HepG2 (cell line): ENCODE data around the gene HACD2. TPM values are rescaled to one million over a fixed set of nuclear protein-coding genes. Genes with fewer than 3 reads are reported as not detected.

Source experiments
- HNF4A ChIP-seq: sonication (generic); formaldehyde crosslinking; IDR thresholded peaks from 2 replicates; pipeline ENCODE4 v1.4.0; 2020; ENCODE audit warnings: missing genetic modification reagents
- KMT2A ChIP-seq: sonication (generic); formaldehyde crosslinking; IDR thresholded peaks from 2 replicates; pipeline ENCODE4 v1.4.0; 2020; ENCODE audit warnings: missing genetic modification reagents
- RBFOX2 ChIP-seq: fragments of 200-400 bp; formaldehyde crosslinking; IDR thresholded peaks from 2 replicates; pipeline ENCODE4 v1.6.1; 2017; ENCODE audit warnings: low read depth, mild to moderate bottlenecking, low read length
- SCMH1 ChIP-seq: sonication (generic); formaldehyde crosslinking; IDR thresholded peaks from 2 replicates; pipeline ENCODE4 v1.9.0; 2021; ENCODE audit warnings: missing genetic modification reagents, mild to moderate bottlenecking, borderline replicate concordance
- SIX1 ChIP-seq: sonication (generic); formaldehyde crosslinking; IDR thresholded peaks from 2 replicates; pipeline ENCODE4 v1.4.0; 2020; ENCODE audit warnings: missing genetic modification reagents, borderline replicate concordance
- SOX13 ChIP-seq, 3 experiments: fragments of 450-650 bp in 1 of 3; sonication (generic) in 1 of 3; formaldehyde crosslinking in 1 of 3; IDR thresholded peaks in 2 of 3; conservative IDR thresholded peaks in 1 of 3; 2 replicates each; pipeline versions ENCODE4 v1.5.0 to v1.6.1; 2016 to 2020; ENCODE audit warnings: antibody characterized with exemption in 1 of 3, mild to moderate bottlenecking in 1 of 3, missing compliant biosample characterization in 1 of 3, missing genetic modification reagents in 1 of 3, moderate library complexity in 1 of 3
- SOX5 ChIP-seq: IDR thresholded peaks from 2 replicates; pipeline ENCODE4 v1.6.1; 2016; ENCODE audit warnings: borderline replicate concordance
- SRF ChIP-seq: IDR thresholded peaks from 2 replicates; pipeline ENCODE4 v1.6.1; 2011; ENCODE audit warnings: mild to moderate bottlenecking, low read depth, low read length, moderate library complexity
- ZC3H4 ChIP-seq: sonication (generic); formaldehyde crosslinking; IDR thresholded peaks from 2 replicates; pipeline ENCODE4 v1.4.0; 2020; ENCODE audit warnings: missing genetic modification reagents, borderline replicate concordance
- ZFP36L2 ChIP-seq: sonication (generic); formaldehyde crosslinking; IDR thresholded peaks from 2 replicates; pipeline ENCODE4 v1.4.0; 2020; ENCODE audit warnings: missing genetic modification reagents
- ZFP41 ChIP-seq: sonication (generic); formaldehyde crosslinking; IDR thresholded peaks from 2 replicates; pipeline ENCODE4 v1.4.0; 2020; ENCODE audit warnings: mild to moderate bottlenecking, missing genetic modification reagents, borderline replicate concordance
- ZNF143 ChIP-seq: sonication (generic); formaldehyde crosslinking; IDR thresholded peaks from 2 replicates; pipeline ENCODE4 v1.4.0; 2020; ENCODE audit warnings: missing genetic modification reagents
- ZNF205 ChIP-seq: IDR thresholded peaks from 2 replicates; pipeline ENCODE4 v1.6.1; 2018; ENCODE audit warnings: missing biosample characterization, missing genetic modification reagents
- ZNF230 ChIP-seq: sonication (generic); formaldehyde crosslinking; IDR thresholded peaks from 2 replicates; pipeline ENCODE4 v1.4.0; 2020; ENCODE audit warnings: mild to moderate bottlenecking, missing genetic modification reagents
- ZNF430 ChIP-seq: sonication (generic); formaldehyde crosslinking; IDR thresholded peaks from 2 replicates; pipeline ENCODE4 v1.9.0; 2021; ENCODE audit warnings: mild to moderate bottlenecking, missing genetic modification reagents
- ZNF616 ChIP-seq: sonication (generic); formaldehyde crosslinking; IDR thresholded peaks from 2 replicates; pipeline ENCODE4 v1.5.0; 2020; ENCODE audit warnings: low read depth, mild to moderate bottlenecking, missing genetic modification reagents
- ZNF773 ChIP-seq: sonication (generic); formaldehyde crosslinking; IDR thresholded peaks from 2 replicates; pipeline ENCODE4 v1.4.0; 2020; ENCODE audit warnings: missing genetic modification reagents, borderline replicate concordance
- polyA plus RNA-seq, 8 experiments: library from polyadenylated mRNA; depleted of rRNA in 3 of 8; stranded (reverse) in 7 of 8; unstranded in 1 of 8; fragments of >200 nt; fragmentation: Illumina TruSeq in 4 of 8; extraction: Trizol in 4 of 8; gene quantifications; 2 replicates each; pipeline versions ENCODE4 v1.2.1 to v1.2.3, GENCODE V29; 2011 to 2016; ENCODE audit warnings: low read depth in 4 of 8, missing spikeins in 1 of 8, mixed read lengths in 1 of 8; ENCODE audit not compliant: insufficient read depth in 1 of 8
- total RNA-seq, 5 experiments: library from RNA; depleted of rRNA; stranded (reverse); fragments of >200 nt; fragmentation: Illumina TruSeq; extraction: Trizol; gene quantifications; 2 replicates each; pipeline ENCODE4 v1.2.3, GENCODE V29; 2016; ENCODE audit warnings: low read depth in 1 of 5
- TF ChIP-seq, protein P1 (sequence below): sonication (generic); formaldehyde crosslinking; IDR thresholded peaks from 2 replicates; pipeline ENCODE4 v1.5.0; 2020; ENCODE audit warnings: mild to moderate bottlenecking, missing genetic modification reagents
- TF ChIP-seq, protein P2 (sequence below): fragments of 450-650 bp; IDR thresholded peaks from 2 replicates; pipeline ENCODE4 v1.6.1; 2016
- TF ChIP-seq, protein P3 (sequence below): sonication (generic); formaldehyde crosslinking; IDR thresholded peaks from 2 replicates; pipeline ENCODE4 v1.5.1; 2020; ENCODE audit warnings: missing genetic modification reagents, mild to moderate bottlenecking, borderline replicate concordance
- TF ChIP-seq, protein P4 (sequence below): sonication (generic); formaldehyde crosslinking; IDR thresholded peaks from 2 replicates; pipeline ENCODE4 v1.5.0; 2020; ENCODE audit warnings: missing genetic modification reagents

Gene HACD2
- total and polyA plus RNA-seq, 2 of the 13 experiments (the other 11 are each of a cell fraction or from before 2014, with no cell fraction given): 47.0 to 50.4 TPM

DNA sequence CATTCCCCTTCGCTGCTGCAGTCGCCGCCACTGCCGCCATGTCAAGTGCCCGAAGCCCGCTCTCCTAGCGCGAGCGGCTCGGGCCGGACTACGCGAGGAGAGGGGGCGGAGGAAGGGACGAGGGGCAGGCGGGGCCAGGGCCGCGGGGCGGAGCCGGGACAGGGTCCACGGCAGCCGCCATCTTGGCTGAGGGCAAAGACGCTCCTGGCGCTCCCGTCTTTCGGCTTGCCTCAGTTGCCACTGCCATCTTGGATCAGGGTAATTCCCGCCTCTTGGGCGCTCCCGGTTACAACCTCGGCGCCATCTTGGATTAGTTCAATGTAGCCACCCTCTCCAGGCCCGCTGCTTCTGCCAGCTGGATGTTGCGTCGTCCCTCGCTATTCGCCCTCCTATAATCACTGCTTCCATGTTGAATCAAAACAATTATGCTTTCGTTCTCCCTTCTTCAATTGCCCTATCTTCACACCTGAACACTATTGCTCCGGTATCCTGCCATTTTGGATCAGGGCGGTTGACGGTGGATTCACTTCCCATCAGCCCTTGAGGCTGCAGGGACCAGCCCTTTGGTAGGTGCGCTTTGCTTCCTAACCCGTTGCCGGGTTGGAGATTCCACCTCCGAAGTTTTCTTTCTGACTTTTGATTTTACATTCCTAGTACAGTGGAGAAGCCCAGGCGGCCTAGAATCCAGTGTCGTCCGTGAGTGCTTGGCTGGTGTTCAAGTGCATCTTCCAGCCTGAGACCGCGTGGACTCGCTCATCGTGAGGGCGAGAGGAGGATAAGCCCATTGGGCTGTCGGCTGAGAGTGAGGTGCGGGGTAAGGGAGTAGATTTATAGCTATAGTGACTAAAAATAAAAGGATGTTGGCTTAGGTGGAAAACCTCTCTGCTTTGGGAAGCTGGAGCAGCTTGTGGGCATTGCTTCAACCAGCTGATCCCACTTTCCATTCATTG is at the start of gene HACD2 (continued):
- TF ChIP-seq, protein P1, sequence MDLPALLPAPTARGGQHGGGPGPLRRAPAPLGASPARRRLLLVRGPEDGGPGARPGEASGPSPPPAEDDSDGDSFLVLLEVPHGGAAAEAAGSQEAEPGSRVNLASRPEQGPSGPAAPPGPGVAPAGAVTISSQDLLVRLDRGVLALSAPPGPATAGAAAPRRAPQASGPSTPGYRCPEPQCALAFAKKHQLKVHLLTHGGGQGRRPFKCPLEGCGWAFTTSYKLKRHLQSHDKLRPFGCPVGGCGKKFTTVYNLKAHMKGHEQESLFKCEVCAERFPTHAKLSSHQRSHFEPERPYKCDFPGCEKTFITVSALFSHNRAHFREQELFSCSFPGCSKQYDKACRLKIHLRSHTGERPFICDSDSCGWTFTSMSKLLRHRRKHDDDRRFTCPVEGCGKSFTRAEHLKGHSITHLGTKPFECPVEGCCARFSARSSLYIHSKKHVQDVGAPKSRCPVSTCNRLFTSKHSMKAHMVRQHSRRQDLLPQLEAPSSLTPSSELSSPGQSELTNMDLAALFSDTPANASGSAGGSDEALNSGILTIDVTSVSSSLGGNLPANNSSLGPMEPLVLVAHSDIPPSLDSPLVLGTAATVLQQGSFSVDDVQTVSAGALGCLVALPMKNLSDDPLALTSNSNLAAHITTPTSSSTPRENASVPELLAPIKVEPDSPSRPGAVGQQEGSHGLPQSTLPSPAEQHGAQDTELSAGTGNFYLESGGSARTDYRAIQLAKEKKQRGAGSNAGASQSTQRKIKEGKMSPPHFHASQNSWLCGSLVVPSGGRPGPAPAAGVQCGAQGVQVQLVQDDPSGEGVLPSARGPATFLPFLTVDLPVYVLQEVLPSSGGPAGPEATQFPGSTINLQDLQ (CRISPR knock-in tag): no peak
- TF ChIP-seq ZFP36L2 (CRISPR knock-in tag) (no peak), ZNF773 (CRISPR knock-in tag) (no peak), SOX5 (CRISPR knock-in tag) (peak; percentile 9; the same call in 1 of the 2 replicates), ZNF143 (CRISPR knock-in tag) (peak; percentile 92), RBFOX2 (peak; percentile 97), SRF (no peak), KMT2A (CRISPR knock-in tag) (peak; percentile 69), SIX1 (CRISPR knock-in tag) (no peak), ZC3H4 (peak; percentile 86), SOX13 (IDR thresholded peaks at IDR 0.05) (no peak), SOX13 (CRISPR knock-in tag; conservative IDR thresholded peaks at IDR 0.05 in 1 of 2, IDR thresholded peaks at IDR 0.05 in 1 of 2) (peak in 1 of 2 experiments; percentile 39; a peak in 1 of 4 replicates), ZNF616 (no peak; the same call in 1 of the 2 replicates), ZFP41 (CRISPR knock-in tag) (0 out of 2 replicates have a peak, but pooled peaks have one; percentile 3), ZNF430 (CRISPR knock-in tag) (no peak), SCMH1 (CRISPR knock-in tag) (no peak), ZNF205 (CRISPR knock-in tag) (peak; percentile 57; the same call in 1 of the 2 replicates), ZNF230 (0 out of 2 replicates have a peak, but pooled peaks have one; percentile 49), HNF4A (CRISPR knock-in tag) (peak; percentile 53)
- TF ChIP-seq, protein P2, sequence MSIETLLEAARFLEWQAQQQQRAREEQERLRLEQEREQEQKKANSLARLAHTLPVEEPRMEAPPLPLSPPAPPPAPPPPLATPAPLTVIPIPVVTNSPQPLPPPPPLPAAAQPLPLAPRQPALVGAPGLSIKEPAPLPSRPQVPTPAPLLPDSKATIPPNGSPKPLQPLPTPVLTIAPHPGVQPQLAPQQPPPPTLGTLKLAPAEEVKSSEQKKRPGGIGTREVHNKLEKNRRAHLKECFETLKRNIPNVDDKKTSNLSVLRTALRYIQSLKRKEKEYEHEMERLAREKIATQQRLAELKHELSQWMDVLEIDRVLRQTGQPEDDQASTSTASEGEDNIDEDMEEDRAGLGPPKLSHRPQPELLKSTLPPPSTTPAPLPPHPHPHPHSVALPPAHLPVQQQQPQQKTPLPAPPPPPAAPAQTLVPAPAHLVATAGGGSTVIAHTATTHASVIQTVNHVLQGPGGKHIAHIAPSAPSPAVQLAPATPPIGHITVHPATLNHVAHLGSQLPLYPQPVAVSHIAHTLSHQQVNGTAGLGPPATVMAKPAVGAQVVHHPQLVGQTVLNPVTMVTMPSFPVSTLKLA: 0 out of 2 replicates have a peak, but pooled peaks have one; percentile 14
- TF ChIP-seq, protein P3, sequence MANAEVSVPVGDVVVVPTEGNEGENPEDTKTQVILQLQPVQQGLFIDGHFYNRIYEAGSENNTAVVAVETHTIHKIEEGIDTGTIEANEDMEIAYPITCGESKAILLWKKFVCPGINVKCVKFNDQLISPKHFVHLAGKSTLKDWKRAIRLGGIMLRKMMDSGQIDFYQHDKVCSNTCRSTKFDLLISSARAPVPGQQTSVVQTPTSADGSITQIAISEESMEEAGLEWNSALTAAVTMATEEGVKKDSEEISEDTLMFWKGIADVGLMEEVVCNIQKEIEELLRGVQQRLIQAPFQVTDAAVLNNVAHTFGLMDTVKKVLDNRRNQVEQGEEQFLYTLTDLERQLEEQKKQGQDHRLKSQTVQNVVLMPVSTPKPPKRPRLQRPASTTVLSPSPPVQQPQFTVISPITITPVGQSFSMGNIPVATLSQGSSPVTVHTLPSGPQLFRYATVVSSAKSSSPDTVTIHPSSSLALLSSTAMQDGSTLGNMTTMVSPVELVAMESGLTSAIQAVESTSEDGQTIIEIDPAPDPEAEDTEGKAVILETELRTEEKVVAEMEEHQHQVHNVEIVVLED (CRISPR knock-in tag): peak; percentile 66; the same call in 1 of the 2 replicates
- TF ChIP-seq, protein P4, sequence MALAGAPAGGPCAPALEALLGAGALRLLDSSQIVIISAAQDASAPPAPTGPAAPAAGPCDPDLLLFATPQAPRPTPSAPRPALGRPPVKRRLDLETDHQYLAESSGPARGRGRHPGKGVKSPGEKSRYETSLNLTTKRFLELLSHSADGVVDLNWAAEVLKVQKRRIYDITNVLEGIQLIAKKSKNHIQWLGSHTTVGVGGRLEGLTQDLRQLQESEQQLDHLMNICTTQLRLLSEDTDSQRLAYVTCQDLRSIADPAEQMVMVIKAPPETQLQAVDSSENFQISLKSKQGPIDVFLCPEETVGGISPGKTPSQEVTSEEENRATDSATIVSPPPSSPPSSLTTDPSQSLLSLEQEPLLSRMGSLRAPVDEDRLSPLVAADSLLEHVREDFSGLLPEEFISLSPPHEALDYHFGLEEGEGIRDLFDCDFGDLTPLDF (CRISPR knock-in tag): peak; percentile 68; the same call in 1 of the 2 replicates
